HepG2 (cell line): Measurements from ENCODE around the gene PSMD5. TPM values are rescaled to one million over a fixed set of nuclear protein-coding genes. Genes with fewer than 3 reads are reported as not detected.
A peak's percentile ranks its signal among the peaks of the same experiment; 100 is the strongest.

ENCODE experiments used
- AHR ChIP-seq: IDR thresholded peaks from 2 replicates; pipeline ENCODE4 v1.6.1; 2018; ENCODE audit warnings: missing genetic modification reagents, missing compliant biosample characterization
- BORCS8-MEF2B ChIP-seq: sonication (generic); formaldehyde crosslinking; IDR thresholded peaks from 2 replicates; pipeline ENCODE4 v1.8.0; 2022; ENCODE audit warnings: mild to moderate bottlenecking, missing genetic modification reagents
- JUND ChIP-seq: sonication (generic); formaldehyde crosslinking; IDR thresholded peaks from 2 replicates; pipeline ENCODE4 v1.8.0; 2022; ENCODE audit warnings: mild to moderate bottlenecking, missing genetic modification reagents
- RFX5 ChIP-seq: IDR thresholded peaks from 2 replicates; pipeline ENCODE4 v1.6.1; 2011; ENCODE audit warnings: low read depth, low read length, improper control_type of control experiment
- TGIF2 ChIP-seq: IDR thresholded peaks from 2 replicates; pipeline ENCODE4 v1.6.1; 2016; ENCODE audit warnings: control low read depth, missing compliant biosample characterization
- TOPORS ChIP-seq: sonication (generic); formaldehyde crosslinking; IDR thresholded peaks from 2 replicates; pipeline ENCODE4 v1.8.0; 2023; ENCODE audit warnings: mild to moderate bottlenecking, missing genetic modification reagents
- ZNF451 ChIP-seq: sonication (generic); formaldehyde crosslinking; IDR thresholded peaks from 2 replicates; pipeline ENCODE4 v1.5.0; 2020; ENCODE audit warnings: mild to moderate bottlenecking, missing genetic modification reagents
- ZNF460 ChIP-seq: sonication (generic); formaldehyde crosslinking; IDR thresholded peaks from 2 replicates; pipeline ENCODE4 v1.5.1; 2020; ENCODE audit warnings: missing genetic modification reagents, mild to moderate bottlenecking, borderline replicate concordance
- ZNF652 ChIP-seq: IDR thresholded peaks from 2 replicates; pipeline ENCODE4 v1.6.1; 2016; ENCODE audit warnings: low read depth, borderline replicate concordance
- ZNF777 ChIP-seq: sonication (generic); formaldehyde crosslinking; IDR thresholded peaks from 2 replicates; pipeline ENCODE4 v1.4.0; 2020; ENCODE audit warnings: missing genetic modification reagents
- ZZZ3 ChIP-seq: sonication (generic); formaldehyde crosslinking; IDR thresholded peaks from 2 replicates; pipeline ENCODE4 v1.4.0; 2020; ENCODE audit warnings: missing genetic modification reagents, mild to moderate bottlenecking, borderline replicate concordance
- polyA plus RNA-seq, 8 experiments: library from polyadenylated mRNA; depleted of rRNA in 3 of 8; stranded (reverse) in 7 of 8; unstranded in 1 of 8; fragments of >200 nt; fragmentation: Illumina TruSeq in 4 of 8; extraction: Trizol in 4 of 8; gene quantifications; 2 replicates each; pipeline versions ENCODE4 v1.2.1 to v1.2.3, GENCODE V29; 2011 to 2016; ENCODE audit warnings: low read depth in 4 of 8, missing spikeins in 1 of 8, mixed read lengths in 1 of 8; ENCODE audit not compliant: insufficient read depth in 1 of 8
- total RNA-seq, 5 experiments: library from RNA; depleted of rRNA; stranded (reverse); fragments of >200 nt; fragmentation: Illumina TruSeq; extraction: Trizol; gene quantifications; 2 replicates each; pipeline ENCODE4 v1.2.3, GENCODE V29; 2016; ENCODE audit warnings: low read depth in 1 of 5
- TF ChIP-seq, protein P1 (sequence below): sonication (generic); formaldehyde crosslinking; IDR thresholded peaks from 2 replicates; pipeline ENCODE4 v1.4.0; 2020; ENCODE audit warnings: missing genetic modification reagents
- TF ChIP-seq, protein P2 (sequence below): sonication (generic); formaldehyde crosslinking; IDR thresholded peaks from 2 replicates; pipeline ENCODE4 v1.5.0; 2020; ENCODE audit warnings: mild to moderate bottlenecking, missing genetic modification reagents, borderline replicate concordance
- TF ChIP-seq, protein P3 (sequence below): sonication (generic); formaldehyde crosslinking; IDR thresholded peaks from 2 replicates; pipeline ENCODE4 v1.9.0; 2021; ENCODE audit warnings: missing genetic modification reagents, borderline replicate concordance

Gene PSMD5
- total and polyA plus RNA-seq, 2 of the 13 experiments (the other 11 are each of a cell fraction or from before 2014, with no cell fraction given), result 12.7 to 18.1 TPM

DNA sequence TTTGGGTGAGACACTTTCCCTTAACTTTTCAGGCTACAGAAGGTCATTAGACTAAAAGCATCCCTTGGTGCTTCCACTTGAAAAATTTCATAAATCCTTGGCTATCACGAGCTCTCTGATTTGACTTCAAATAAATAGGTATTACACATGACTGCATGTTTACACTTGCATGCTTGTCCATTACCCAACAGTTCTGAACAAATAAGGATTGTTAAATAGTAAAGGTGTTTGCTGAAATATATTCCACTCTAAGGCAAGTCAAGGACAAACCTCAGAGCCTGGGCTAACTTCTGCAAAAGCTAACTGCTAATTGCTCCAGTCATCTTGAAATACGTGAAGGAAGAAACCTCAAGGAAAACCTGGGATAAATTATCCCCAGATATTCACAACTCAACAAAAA lies 64.0 kb downstream of the PSMD5 start (continued):
- TF ChIP-seq, protein P1, sequence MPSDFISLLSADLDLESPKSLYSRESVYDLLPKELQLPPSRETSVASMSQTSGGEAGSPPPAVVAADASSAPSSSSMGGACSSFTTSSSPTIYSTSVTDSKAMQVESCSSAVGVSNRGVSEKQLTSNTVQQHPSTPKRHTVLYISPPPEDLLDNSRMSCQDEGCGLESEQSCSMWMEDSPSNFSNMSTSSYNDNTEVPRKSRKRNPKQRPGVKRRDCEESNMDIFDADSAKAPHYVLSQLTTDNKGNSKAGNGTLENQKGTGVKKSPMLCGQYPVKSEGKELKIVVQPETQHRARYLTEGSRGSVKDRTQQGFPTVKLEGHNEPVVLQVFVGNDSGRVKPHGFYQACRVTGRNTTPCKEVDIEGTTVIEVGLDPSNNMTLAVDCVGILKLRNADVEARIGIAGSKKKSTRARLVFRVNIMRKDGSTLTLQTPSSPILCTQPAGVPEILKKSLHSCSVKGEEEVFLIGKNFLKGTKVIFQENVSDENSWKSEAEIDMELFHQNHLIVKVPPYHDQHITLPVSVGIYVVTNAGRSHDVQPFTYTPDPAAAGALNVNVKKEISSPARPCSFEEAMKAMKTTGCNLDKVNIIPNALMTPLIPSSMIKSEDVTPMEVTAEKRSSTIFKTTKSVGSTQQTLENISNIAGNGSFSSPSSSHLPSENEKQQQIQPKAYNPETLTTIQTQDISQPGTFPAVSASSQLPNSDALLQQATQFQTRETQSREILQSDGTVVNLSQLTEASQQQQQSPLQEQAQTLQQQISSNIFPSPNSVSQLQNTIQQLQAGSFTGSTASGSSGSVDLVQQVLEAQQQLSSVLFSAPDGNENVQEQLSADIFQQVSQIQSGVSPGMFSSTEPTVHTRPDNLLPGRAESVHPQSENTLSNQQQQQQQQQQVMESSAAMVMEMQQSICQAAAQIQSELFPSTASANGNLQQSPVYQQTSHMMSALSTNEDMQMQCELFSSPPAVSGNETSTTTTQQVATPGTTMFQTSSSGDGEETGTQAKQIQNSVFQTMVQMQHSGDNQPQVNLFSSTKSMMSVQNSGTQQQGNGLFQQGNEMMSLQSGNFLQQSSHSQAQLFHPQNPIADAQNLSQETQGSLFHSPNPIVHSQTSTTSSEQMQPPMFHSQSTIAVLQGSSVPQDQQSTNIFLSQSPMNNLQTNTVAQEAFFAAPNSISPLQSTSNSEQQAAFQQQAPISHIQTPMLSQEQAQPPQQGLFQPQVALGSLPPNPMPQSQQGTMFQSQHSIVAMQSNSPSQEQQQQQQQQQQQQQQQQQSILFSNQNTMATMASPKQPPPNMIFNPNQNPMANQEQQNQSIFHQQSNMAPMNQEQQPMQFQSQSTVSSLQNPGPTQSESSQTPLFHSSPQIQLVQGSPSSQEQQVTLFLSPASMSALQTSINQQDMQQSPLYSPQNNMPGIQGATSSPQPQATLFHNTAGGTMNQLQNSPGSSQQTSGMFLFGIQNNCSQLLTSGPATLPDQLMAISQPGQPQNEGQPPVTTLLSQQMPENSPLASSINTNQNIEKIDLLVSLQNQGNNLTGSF, result no peak
- TF ChIP-seq TOPORS (no peak), RFX5 (no peak), BORCS8-MEF2B (CRISPR knock-in tag) (no peak), TGIF2 (no peak), ZZZ3 (CRISPR knock-in tag) (no peak), ZNF460 (CRISPR knock-in tag) (no peak), ZNF777 (CRISPR knock-in tag) (0 out of 2 replicates have a peak, but pooled peaks have one; percentile 21), ZNF652 (CRISPR knock-in tag) (no peak; the same call in 1 of the 2 replicates), AHR (no peak), JUND (no peak), ZNF451 (CRISPR knock-in tag) (no peak)
- TF ChIP-seq, protein P2, sequence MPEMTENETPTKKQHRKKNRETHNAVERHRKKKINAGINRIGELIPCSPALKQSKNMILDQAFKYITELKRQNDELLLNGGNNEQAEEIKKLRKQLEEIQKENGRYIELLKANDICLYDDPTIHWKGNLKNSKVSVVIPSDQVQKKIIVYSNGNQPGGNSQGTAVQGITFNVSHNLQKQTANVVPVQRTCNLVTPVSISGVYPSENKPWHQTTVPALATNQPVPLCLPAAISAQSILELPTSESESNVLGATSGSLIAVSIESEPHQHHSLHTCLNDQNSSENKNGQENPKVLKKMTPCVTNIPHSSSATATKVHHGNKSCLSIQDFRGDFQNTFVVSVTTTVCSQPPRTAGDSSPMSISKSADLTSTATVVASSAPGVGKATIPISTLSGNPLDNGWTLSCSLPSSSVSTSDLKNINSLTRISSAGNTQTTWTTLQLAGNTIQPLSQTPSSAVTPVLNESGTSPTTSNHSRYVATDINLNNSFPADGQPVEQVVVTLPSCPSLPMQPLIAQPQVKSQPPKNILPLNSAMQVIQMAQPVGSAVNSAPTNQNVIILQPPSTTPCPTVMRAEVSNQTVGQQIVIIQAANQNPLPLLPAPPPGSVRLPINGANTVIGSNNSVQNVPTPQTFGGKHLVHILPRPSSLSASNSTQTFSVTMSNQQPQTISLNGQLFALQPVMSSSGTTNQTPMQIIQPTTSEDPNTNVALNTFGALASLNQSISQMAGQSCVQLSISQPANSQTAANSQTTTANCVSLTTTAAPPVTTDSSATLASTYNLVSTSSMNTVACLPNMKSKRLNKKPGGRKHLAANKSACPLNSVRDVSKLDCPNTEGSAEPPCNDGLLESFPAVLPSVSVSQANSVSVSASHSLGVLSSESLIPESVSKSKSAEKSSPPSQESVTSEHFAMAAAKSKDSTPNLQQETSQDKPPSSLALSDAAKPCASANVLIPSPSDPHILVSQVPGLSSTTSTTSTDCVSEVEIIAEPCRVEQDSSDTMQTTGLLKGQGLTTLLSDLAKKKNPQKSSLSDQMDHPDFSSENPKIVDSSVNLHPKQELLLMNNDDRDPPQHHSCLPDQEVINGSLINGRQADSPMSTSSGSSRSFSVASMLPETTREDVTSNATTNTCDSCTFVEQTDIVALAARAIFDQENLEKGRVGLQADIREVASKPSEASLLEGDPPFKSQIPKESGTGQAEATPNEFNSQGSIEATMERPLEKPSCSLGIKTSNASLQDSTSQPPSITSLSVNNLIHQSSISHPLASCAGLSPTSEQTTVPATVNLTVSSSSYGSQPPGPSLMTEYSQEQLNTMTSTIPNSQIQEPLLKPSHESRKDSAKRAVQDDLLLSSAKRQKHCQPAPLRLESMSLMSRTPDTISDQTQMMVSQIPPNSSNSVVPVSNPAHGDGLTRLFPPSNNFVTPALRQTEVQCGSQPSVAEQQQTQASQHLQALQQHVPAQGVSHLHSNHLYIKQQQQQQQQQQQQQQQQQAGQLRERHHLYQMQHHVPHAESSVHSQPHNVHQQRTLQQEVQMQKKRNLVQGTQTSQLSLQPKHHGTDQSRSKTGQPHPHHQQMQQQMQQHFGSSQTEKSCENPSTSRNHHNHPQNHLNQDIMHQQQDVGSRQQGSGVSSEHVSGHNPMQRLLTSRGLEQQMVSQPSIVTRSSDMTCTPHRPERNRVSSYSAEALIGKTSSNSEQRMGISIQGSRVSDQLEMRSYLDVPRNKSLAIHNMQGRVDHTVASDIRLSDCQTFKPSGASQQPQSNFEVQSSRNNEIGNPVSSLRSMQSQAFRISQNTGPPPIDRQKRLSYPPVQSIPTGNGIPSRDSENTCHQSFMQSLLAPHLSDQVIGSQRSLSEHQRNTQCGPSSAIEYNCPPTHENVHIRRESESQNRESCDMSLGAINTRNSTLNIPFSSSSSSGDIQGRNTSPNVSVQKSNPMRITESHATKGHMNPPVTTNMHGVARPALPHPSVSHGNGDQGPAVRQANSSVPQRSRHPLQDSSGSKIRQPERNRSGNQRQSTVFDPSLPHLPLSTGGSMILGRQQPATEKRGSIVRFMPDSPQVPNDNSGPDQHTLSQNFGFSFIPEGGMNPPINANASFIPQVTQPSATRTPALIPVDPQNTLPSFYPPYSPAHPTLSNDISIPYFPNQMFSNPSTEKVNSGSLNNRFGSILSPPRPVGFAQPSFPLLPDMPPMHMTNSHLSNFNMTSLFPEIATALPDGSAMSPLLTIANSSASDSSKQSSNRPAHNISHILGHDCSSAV (CRISPR knock-in tag), result no peak
- TF ChIP-seq, protein P3, sequence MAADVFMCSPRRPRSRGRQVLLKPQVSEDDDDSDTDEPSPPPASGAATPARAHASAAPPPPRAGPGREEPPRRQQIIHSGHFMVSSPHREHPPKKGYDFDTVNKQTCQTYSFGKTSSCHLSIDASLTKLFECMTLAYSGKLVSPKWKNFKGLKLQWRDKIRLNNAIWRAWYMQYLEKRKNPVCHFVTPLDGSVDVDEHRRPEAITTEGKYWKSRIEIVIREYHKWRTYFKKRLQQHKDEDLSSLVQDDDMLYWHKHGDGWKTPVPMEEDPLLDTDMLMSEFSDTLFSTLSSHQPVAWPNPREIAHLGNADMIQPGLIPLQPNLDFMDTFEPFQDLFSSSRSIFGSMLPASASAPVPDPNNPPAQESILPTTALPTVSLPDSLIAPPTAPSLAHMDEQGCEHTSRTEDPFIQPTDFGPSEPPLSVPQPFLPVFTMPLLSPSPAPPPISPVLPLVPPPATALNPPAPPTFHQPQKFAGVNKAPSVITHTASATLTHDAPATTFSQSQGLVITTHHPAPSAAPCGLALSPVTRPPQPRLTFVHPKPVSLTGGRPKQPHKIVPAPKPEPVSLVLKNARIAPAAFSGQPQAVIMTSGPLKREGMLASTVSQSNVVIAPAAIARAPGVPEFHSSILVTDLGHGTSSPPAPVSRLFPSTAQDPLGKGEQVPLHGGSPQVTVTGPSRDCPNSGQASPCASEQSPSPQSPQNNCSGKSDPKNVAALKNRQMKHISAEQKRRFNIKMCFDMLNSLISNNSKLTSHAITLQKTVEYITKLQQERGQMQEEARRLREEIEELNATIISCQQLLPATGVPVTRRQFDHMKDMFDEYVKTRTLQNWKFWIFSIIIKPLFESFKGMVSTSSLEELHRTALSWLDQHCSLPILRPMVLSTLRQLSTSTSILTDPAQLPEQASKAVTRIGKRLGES, result no peak
